Trophoblast cell (in vitro differentiated cells and primary cell): ENCODE measurements around the gene HES7.

Source experiments
- DNase-seq, 2 donors: peaks; one replicate each; pipeline ENCODE4 v3.0.0-alpha.2; 2016
- H2AFZ ChIP-seq: 2 replicates; pipeline ENCODE4 v1.6.1; 2013; ENCODE audit warnings: low read length, moderate library complexity, mild to moderate bottlenecking; ENCODE audit not compliant: insufficient read depth, poor library complexity
- H2AK5ac ChIP-seq: 2 replicates; pipeline ENCODE4 v1.6.1; 2013; ENCODE audit warnings: mild to moderate bottlenecking, low read length
- H2BK120ac ChIP-seq: 2 replicates; pipeline ENCODE4 v1.6.1; 2013; ENCODE audit warnings: low read length, mild to moderate bottlenecking, moderate library complexity; ENCODE audit not compliant: insufficient read depth, poor library complexity
- H2BK12ac ChIP-seq: 2 replicates; pipeline ENCODE4 v1.6.1; 2013; ENCODE audit warnings: mild to moderate bottlenecking, low read length, moderate library complexity
- H2BK5ac ChIP-seq: 2 replicates; pipeline ENCODE4 v1.6.1; 2013; ENCODE audit warnings: low read length, low read depth, moderate library complexity, mild to moderate bottlenecking; ENCODE audit not compliant: poor library complexity
- H3K14ac ChIP-seq: 2 replicates; pipeline ENCODE4 v1.6.1; 2013; ENCODE audit warnings: mild to moderate bottlenecking, low read length
- H3K18ac ChIP-seq: 2 replicates; pipeline ENCODE4 v1.6.1; 2013; ENCODE audit warnings: mild to moderate bottlenecking, low read length
- H3K23ac ChIP-seq: 2 replicates; pipeline ENCODE4 v1.6.1; 2013; ENCODE audit warnings: low read length
- H3K27ac ChIP-seq: 2 replicates; pipeline ENCODE4 v1.5.1; 2013; ENCODE audit warnings: low read depth, mild to moderate bottlenecking, inconsistent platforms, low read length, moderate library complexity
- H3K27me3 ChIP-seq: 2 replicates; pipeline ENCODE4 v1.6.1; 2013; ENCODE audit warnings: inconsistent platforms, mild to moderate bottlenecking, low read length, moderate library complexity; ENCODE audit not compliant: insufficient read depth
- H3K36me3 ChIP-seq, 2 experiments: 1 replicate in 1 of 2; 2 replicates in 1 of 2; pipeline ENCODE4 v1.6.1; 2013; ENCODE audit warnings: low read length in 2 of 2, mild to moderate bottlenecking in 2 of 2, moderate library complexity in 1 of 2; ENCODE audit not compliant: insufficient read depth in 2 of 2, control insufficient read depth in 1 of 2
- H3K4ac ChIP-seq: 2 replicates; pipeline ENCODE4 v1.6.1; 2013; ENCODE audit warnings: low read depth, mild to moderate bottlenecking, low read length, moderate library complexity
- H3K4me1 ChIP-seq, 2 experiments: 1 replicate in 1 of 2; 2 replicates in 1 of 2; pipeline ENCODE4 v1.6.1; 2013; ENCODE audit warnings: low read length in 2 of 2, mild to moderate bottlenecking in 2 of 2, moderate library complexity in 1 of 2; ENCODE audit not compliant: insufficient read depth in 2 of 2, control insufficient read depth in 1 of 2
- H3K4me2 ChIP-seq: 2 replicates; pipeline ENCODE4 v1.6.1; 2013; ENCODE audit warnings: inconsistent platforms, mild to moderate bottlenecking, low read length, moderate library complexity
- H3K4me3 ChIP-seq: 2 replicates; pipeline ENCODE4 v1.5.1; 2013; ENCODE audit warnings: mild to moderate bottlenecking, low read depth, low read length, inconsistent platforms
- H3K79me1 ChIP-seq: one replicate; pipeline ENCODE4 v1.6.1; 2013; ENCODE audit warnings: low read length
- H3K79me2 ChIP-seq: 2 replicates; pipeline ENCODE4 v1.6.1; 2013; ENCODE audit warnings: low read length, mild to moderate bottlenecking; ENCODE audit not compliant: control insufficient read depth, insufficient read depth, poor library complexity
- H3K9ac ChIP-seq: 2 replicates; pipeline ENCODE4 v1.6.1; 2013; ENCODE audit warnings: mild to moderate bottlenecking, low read length
- H3K9me3 ChIP-seq: 2 replicates; pipeline ENCODE4 v1.6.1; 2013; ENCODE audit warnings: low read depth, mild to moderate bottlenecking, control low read depth, inconsistent platforms, low read length; ENCODE audit not compliant: insufficient read depth
- H4K12ac ChIP-seq: 2 replicates; pipeline ENCODE4 v1.6.1; 2013; ENCODE audit warnings: low read depth, mild to moderate bottlenecking, low read length, moderate library complexity
- H4K8ac ChIP-seq: 2 replicates; pipeline ENCODE4 v1.6.1; 2013; ENCODE audit warnings: low read depth, mild to moderate bottlenecking, low read length, moderate library complexity
- H4K91ac ChIP-seq: one replicate; pipeline ENCODE4 v1.6.1; 2013; ENCODE audit warnings: low read depth, mild to moderate bottlenecking, low read length, moderate library complexity
- WGBS: extraction: QIAGEN DNeasy Blood & Tissue Kit; methylation state at CpG from one replicate; pipeline ENCODE4 v1.1.7; 2013; ENCODE audit warnings: missing lambda C conversion rate; ENCODE audit not compliant: insufficient read length, insufficient coverage; ENCODE audit errors: extremely low coverage; 5-methylcytosine and 5-hydroxymethylcytosine counted together

HES7 gene

DNA sequence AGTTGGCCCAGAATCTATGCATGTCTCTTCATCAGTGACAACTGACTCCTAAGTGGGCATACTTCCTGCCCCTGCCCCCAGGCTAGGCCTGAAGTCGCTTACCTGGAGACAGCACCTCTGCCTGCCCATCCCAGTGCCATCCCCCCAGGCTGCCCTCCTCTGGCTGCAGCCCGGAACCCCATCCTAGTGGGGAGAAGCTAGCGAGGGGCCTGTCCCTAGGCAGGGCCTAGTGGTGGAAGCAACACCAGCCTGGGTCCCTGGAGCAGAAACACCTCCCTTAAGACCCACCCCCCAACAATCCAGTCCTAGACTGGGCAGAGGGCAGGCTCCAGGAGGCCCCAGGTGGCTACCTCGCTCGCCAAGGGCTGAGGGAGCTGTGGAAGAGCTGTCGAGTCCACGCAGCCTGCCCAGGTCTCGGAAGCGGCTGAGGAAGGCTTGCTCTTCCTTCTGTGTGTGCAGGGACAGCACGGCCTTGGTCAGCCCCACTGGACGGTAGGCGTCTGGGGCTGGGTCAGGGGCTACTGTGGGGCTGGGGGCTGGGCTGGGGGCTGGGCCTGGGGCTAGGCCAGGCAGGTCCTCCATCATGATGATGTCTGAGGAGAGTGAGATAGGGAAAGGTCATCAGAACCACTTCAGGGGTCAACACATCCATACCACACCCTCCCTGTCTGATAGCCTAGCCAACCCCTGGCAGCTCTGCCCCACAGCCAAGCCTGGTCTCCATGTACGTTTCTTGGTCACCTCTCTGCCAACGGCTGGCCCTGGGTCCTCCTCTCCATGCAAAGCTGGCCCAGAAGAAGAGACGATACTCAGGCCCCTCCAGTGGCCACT, 20.7 kb upstream of the HES7 start:
- H3K18ac ChIP-seq: no peak overlapping the region
- no peaks in the 10 kb centered on the region for H3K79me2 ChIP-seq
- peaks cover 67 to 72% of the 10 kb centered on the region in 2 experiments for H3K36me3 ChIP-seq
- no peak overlapping the region for H3K27ac ChIP-seq
- H3K79me1 ChIP-seq: no peaks in the 10 kb centered on the region
- no peak overlapping the region for H4K91ac ChIP-seq
- no peak overlapping the region for H2AK5ac ChIP-seq
- no peak overlapping the region for H2BK120ac ChIP-seq
- no peaks in the 10 kb centered on the region for H3K9me3 ChIP-seq
- DNase-seq: no peak
- no peak overlapping the region for H3K4ac ChIP-seq
- H3K27me3 ChIP-seq: no peaks in the 10 kb centered on the region
- H2AFZ ChIP-seq: no peak overlapping the region
- no peak overlapping the region for H2BK12ac ChIP-seq
- no peak overlapping the region for H3K4me3 ChIP-seq
- H3K4me2 ChIP-seq: no peak overlapping the region
- H3K23ac ChIP-seq: no peak overlapping the region
- no peak overlapping the region for H4K8ac ChIP-seq
- WGBS: no CpG with 5 or more reads among the region's 15 CpGs
- no peak overlapping the region for H3K9ac ChIP-seq
- H4K12ac ChIP-seq: no peak overlapping the region
- H3K4me1 ChIP-seq: no peaks in the 10 kb centered on the region
- no peak overlapping the region for H3K14ac ChIP-seq
- H2BK5ac ChIP-seq: no peak overlapping the region

DNA sequence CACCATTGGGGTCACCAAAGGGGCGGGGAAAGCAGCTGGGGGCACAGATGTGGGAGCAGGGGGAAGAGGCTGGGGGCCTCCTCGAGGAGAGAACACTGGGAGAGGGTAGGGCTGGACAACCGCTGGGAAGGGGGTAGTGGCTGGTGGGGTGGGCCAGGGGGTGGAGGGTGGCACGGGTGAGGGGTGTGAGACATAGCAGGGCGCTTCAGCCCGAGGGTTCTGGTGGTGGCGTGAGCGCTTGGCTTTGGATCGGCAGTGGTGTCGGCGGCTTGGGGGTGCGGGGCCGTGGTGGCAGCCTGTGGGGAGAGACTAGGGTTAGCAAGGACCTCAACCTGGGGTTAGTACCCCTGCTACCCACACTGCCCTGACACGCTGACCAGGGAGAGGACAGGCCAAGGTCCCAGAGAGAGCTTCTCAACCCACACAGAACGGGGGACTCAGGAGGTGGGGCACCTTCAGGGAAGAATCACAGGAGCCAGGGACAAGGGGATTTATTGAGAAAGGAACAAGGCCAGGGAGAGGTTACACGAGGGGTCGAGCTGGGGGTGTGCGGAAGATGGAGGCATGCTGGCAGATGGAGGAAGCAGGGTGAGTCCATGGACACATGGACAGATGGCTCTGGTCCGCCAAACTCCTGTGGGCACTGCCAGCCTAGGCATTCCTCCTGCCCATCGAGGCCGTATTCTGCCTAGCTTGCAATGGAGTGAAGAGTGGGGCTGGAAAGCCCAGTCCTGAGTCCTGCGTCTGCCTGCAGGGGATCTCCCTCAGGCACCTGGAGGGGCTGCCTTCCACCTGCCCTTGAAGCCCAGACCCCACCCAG, 19.9 kb upstream of the HES7 start:
- Histone ChIP-seq H3K4me2 (no peak overlapping the region), H3K4me3 (no peak overlapping the region), H3K79me1 (no peaks in the 10 kb centered on the region), H4K8ac (no peak overlapping the region), H3K18ac (no peak overlapping the region), H3K4me1 (peaks cover 0 to 2% of the 10 kb centered on the region in 2 experiments), H3K9ac (no peak overlapping the region), H4K91ac (no peak overlapping the region), H2BK5ac (no peak overlapping the region), H3K27ac (no peak overlapping the region), H2AFZ (no peak overlapping the region), H2BK12ac (no peak overlapping the region), H2BK120ac (no peak overlapping the region), H3K14ac (no peak overlapping the region), H3K36me3 (peaks cover 61 to 66% of the 10 kb centered on the region in 2 experiments), H2AK5ac (no peak overlapping the region), H3K4ac (no peak overlapping the region), H3K9me3 (no peaks in the 10 kb centered on the region), H3K23ac (no peak overlapping the region), H4K12ac (no peak overlapping the region), H3K79me2 (no peaks in the 10 kb centered on the region), H3K27me3 (no peaks in the 10 kb centered on the region)
- no CpG with 5 or more reads among the region's 22 CpGs for WGBS
- DNase-seq: no peak

DNA sequence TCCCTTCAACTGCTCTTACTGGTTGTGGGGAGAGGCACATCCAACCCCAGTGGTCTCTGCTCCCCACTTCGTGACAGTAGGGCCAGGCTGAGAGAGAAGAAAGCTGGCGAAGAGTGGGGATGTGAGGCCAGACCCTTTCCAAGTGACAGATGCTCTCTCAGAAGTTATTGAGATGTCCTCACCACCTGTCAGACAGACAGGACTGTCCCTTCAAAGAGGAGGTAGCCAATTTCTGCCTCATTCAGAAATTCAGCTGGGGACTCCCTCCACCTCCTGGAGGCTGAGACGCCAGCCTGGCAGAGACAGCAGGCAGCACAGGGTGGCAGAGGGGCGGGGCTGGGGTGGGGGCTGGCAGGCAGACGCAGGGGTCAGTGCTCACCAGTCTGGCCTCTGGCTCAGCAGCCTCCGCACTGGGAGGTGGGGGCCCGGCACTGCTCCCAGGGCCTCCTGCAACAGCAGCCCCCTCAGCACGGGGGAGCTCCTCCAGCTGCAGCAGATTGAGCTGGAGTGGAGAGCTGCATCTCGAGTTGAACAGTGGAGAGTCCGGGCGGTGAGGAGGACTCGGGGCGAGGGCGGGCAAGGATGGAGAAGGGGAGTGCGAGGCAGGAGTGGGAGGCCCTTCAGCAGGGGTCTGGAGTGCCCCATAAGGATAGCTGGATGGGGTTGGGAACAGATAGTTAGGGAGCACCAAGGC, 19.1 kb upstream of the HES7 start:
- whole genome bisulfite sequencing: no CpG with 5 or more reads among the region's 15 CpGs
- Histone ChIP-seq H3K9me3 (no peaks in the 10 kb centered on the region), H3K23ac (no peak overlapping the region), H3K18ac (no peak overlapping the region), H3K79me2 (no peaks in the 10 kb centered on the region), H2AK5ac (no peak overlapping the region), H3K27me3 (no peaks in the 10 kb centered on the region), H3K9ac (no peak overlapping the region), H3K36me3 (peaks cover 54 to 59% of the 10 kb centered on the region in 2 experiments), H4K91ac (no peak overlapping the region), H3K4me1 (peaks cover 0 to 2% of the 10 kb centered on the region in 2 experiments), H2BK120ac (no peak overlapping the region), H2BK12ac (no peak overlapping the region), H2BK5ac (no peak overlapping the region), H4K8ac (no peak overlapping the region), H3K79me1 (no peaks in the 10 kb centered on the region), H3K4ac (no peak overlapping the region), H3K27ac (no peak overlapping the region), H4K12ac (no peak overlapping the region), H3K4me3 (no peak overlapping the region), H2AFZ (no peak overlapping the region), H3K14ac (no peak overlapping the region), H3K4me2 (no peak overlapping the region)
- no peak for DNase-seq

DNA sequence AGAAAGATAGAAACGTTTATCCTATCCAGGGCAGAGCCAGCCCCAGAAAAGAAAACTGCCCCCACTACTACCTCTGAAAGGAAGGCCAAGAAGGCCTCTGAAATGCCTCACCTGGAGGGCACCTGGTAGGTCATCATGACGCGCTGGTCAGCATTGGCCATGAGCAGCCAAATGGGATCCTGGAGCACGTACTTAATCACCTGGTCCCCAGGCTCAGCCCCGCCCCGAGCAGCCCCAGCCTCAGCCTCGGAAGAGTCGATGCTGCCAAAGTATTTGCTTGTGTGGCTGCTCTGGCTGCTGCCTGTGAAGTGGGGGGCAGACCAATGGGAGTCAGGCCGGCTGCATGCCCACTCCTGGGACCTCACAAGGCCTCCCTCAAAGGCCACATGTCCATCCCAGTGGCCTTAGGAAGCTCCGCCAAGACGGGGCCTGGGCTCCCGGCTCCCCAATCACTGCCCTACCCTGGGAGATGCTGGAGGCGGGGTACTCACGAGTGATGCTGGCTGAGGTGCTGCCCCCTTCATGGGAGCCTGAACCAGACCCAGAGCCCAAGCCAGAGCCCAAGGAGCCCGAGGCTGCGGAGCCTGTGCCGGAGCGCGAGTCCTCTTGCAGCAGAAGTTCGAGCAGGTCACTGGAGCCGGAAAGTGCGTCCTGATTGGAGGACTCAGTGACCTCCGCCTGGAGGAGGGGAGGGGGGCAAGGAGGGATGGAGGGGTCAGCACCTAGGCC, 18.4 kb upstream of the HES7 start:
- no peak overlapping the region for H2AFZ ChIP-seq
- no peak overlapping the region for H3K27ac ChIP-seq
- H4K8ac ChIP-seq: no peak overlapping the region
- no peaks in the 10 kb centered on the region for H3K79me1 ChIP-seq
- no peak overlapping the region for H3K4ac ChIP-seq
- H3K4me1 ChIP-seq: peaks cover 0 to 5% of the 10 kb centered on the region in 2 experiments
- H4K12ac ChIP-seq: no peak overlapping the region
- no peak overlapping the region for H3K4me3 ChIP-seq
- H2BK120ac ChIP-seq: no peak overlapping the region
- H3K36me3 ChIP-seq: peaks cover 47 to 52% of the 10 kb centered on the region in 2 experiments
- H3K79me2 ChIP-seq: no peaks in the 10 kb centered on the region
- H2AK5ac ChIP-seq: no peak overlapping the region
- no peak overlapping the region for H2BK12ac ChIP-seq
- no CpG with 5 or more reads among the region's 23 CpGs for WGBS
- H4K91ac ChIP-seq: no peak overlapping the region
- no peak overlapping the region for H3K18ac ChIP-seq
- no peaks in the 10 kb centered on the region for H3K9me3 ChIP-seq
- H2BK5ac ChIP-seq: no peak overlapping the region
- no peaks in the 10 kb centered on the region for H3K27me3 ChIP-seq
- no peak overlapping the region for H3K23ac ChIP-seq
- H3K9ac ChIP-seq: no peak overlapping the region
- no peak overlapping the region for H3K14ac ChIP-seq
- DNase-seq: no peak
- no peak overlapping the region for H3K4me2 ChIP-seq
